GM13976 (cell line): ENCODE data around the gene TREX2.

Experiments used
- DNase-seq: peaks from one replicate; pipeline ENCODE4 v3.0.0; 2012; ENCODE audit warnings: low spot score
- in situ Hi-C: fragments of 300-500 bp; cut with MboI; formaldehyde crosslinking; loops from one replicate; pipeline ENCODE4 v1.12.0; 2022; ENCODE audit warnings: low sequenced_read_pairs, mixed read lengths, inconsistent platforms; ENCODE audit not compliant: unreplicated experiment
- TF ChIP-seq, protein P1 (sequence below): IDR thresholded peaks from 2 replicates; pipeline ENCODE4 v1.5.1; 2012; ENCODE audit warnings: borderline replicate concordance, mild to moderate bottlenecking; ENCODE audit not compliant: insufficient read depth; ENCODE audit errors: extremely low read depth, missing control alignments, control extremely low read depth

The TREX2 gene

DNA sequence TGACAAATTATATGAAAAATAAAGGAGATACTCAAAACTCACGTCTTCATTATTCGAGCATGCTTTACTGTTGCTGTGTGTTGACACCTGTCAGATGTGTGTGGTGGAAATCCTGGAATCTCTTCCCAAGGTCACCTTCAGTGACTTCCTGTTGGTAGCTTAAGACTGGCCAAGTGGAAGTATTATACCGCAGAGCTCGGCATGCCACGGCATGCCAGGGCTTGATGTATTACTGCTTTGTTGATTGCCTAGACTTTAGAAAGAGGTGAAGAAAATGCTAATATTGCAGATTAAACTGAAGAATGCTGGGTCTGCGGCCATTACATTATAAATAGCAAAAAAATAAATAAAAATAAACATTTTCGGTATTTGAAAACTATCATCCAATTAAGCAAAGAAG lies 4.6 kb downstream of the TREX2 start:
- TF ChIP-seq, protein P1, sequence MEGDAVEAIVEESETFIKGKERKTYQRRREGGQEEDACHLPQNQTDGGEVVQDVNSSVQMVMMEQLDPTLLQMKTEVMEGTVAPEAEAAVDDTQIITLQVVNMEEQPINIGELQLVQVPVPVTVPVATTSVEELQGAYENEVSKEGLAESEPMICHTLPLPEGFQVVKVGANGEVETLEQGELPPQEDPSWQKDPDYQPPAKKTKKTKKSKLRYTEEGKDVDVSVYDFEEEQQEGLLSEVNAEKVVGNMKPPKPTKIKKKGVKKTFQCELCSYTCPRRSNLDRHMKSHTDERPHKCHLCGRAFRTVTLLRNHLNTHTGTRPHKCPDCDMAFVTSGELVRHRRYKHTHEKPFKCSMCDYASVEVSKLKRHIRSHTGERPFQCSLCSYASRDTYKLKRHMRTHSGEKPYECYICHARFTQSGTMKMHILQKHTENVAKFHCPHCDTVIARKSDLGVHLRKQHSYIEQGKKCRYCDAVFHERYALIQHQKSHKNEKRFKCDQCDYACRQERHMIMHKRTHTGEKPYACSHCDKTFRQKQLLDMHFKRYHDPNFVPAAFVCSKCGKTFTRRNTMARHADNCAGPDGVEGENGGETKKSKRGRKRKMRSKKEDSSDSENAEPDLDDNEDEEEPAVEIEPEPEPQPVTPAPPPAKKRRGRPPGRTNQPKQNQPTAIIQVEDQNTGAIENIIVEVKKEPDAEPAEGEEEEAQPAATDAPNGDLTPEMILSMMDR = no peak
- in situ Hi-C loops = no loop called here
- DNase-seq = no peak

DNA sequence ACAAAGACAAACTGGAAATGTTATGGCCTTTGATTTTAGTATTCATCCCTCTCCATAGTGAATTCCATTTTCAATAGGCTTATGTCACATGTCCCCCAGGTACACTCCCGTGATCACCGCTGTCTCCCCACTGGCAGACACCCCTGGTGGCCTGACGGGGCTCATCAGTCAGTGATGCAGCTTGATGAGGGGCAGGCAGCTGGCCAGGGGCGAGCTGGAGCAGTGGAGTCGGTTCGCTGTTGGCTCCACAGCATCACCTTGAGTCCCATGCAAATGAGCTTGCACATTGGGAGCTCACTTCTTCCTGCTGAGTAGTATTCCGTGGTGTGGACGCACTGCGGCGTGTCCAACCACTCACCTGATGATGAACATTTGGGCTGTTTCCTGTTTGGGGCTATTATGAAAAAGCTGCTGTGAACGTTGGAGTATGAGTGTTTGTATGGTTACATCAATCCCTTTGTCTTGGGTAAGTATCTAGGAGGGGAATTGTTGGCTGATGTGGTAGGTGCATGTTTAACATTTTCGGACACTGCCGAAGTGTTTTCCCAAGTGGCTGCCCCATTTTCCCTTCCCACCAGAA lies 5.2 kb downstream of the TREX2 start:
- TF ChIP-seq, protein P1 = no peak
- in situ Hi-C loops = no loop called here
- no peak for DNase-seq

DNA sequence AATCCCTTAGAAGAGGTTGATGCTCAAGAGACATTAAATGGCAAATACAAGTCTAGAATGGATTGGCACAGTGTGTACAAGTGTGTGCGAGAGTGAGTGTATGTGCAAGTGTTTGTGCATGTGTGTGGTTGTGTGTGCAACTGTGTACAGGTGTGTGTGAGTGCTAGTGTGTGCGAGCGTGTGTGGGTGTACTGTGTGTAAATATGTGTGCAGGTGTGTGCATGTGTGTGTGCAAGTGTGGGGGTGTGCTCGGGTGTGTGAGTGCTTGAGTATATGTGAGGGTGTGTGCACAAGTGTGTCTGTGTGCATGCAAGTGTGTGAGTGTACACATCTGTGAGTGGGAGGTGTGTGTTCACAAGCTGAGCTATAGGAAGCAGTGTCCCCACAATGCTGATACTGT lies 5.9 kb downstream of the TREX2 start:
- DNase-seq = no peak
- TF ChIP-seq, protein P1 = no peak
- in situ Hi-C loops = no loop called here

DNA sequence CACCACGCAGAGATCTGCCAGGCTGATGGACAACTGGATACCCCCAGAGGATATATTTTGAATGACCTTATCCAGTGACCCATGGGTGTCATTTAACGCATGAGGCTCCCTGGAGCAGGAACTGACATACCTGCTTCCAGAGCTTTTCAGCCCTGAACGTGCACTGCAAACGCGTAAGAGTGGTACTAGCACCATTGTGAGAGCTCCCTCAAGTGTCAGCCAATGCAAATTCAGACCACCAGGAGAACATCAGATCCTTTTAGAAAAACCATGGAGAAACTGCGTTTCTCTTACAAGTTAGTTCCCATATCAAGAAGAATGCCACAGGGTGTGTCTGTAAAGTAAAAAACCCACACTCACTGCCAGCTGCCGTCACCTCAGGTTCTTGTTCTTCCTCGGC lies 7.3 kb downstream of the TREX2 start:
- DNase-seq = no peak
- in situ Hi-C loops = no loop called here
- TF ChIP-seq, protein P1 = no peak

DNA sequence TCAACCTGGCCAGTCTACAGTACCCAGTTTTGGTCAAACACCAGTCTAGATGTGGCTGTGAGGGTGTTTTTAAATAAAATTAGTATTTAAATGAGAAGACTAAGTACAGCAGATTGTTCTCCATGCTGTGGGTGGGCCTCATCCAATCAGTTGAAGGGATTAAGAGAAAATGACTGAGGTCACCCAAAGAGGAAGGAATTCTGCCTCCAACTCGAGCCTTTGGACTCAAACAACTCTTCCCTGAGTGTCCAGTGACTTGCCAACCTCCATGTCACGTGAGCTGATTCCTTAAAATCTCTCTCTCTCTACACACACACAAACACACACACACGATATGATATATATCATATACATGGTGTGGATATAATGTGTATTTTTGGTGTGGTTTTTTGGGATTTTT lies 10.0 kb downstream of the TREX2 start:
- in situ Hi-C loops = no loop called here
- DNase-seq = no peak
- TF ChIP-seq, protein P1 = no peak

DNA sequence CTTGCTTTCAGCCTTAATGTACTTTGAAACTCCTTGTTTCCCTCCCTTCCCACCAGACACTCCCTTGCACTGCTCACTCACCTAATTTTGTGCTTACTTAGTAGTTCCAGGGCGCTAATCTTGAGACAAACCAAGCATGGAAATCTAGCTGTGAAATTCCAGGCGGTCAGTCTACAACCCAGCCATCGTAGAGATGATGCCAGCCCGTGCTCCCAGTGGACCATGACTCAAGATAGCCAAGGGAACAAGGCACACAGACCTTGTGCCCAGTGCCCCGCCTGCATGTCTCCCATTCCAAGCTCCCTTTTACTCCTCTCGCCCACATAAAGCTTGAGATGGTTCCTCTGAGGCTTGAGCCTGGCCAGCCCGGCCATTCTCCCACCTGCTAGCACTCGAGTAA lies 11.1 kb downstream of the TREX2 start:
- in situ Hi-C loops = no loop called here
- TF ChIP-seq, protein P1 = no peak
- no peak for DNase-seq

DNA sequence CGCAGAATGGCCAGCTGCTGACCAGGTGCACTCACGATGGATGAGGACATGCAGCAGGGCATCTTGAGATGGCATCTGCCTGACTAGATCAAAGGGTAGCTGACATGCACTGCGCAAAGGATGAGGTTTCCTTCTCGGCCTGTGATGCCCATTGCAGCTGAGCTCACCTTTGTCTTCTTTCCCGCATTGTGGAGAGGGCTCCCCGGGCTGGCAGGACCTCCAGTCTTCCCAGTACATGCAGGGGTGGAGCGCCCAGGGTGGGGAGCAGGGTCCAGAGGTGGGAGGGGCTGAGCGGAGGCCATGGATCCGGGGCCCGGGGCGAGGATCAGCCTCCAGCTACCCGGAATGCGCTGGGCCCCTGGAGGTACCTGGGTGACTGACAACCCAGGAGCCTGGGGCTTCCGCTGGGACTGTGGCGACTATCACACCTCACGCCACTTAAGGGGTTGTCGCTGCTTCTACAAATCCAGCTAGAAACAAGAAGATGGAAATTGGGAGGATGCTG lies 12.0 kb downstream of the TREX2 start:
- TF ChIP-seq, protein P1 = no peak
- in situ Hi-C loops = no loop called here
- DNase-seq = no peak
